T-cell (primary cell): ENCODE data around the gene MYOZ1. TPM values are rescaled to one million over a fixed set of nuclear protein-coding genes. Genes with fewer than 3 reads are reported as not detected.
"Not testable (repeated sequence)": the region's sequence is repeated elsewhere in the genome, so short reads cannot be mapped to it uniquely, and the experiment has no call there.

Experiments
- ATAC-seq, 4 experiments: fragments of 200-7000 bp in 3 of 4; fragments of 150-1000 bp in 1 of 4; cut with Tn5 transposase; replicated peaks in 1 of 4; 1 replicate in 3 of 4; 2 replicates in 1 of 4; pipeline ENCODE4 v1.10.0; 2021; ENCODE audit warnings: moderate library complexity in 3 of 4, mild to moderate bottlenecking in 2 of 4, moderate number of reproducible peaks in 1 of 4
- CTCF ChIA-PET, 2 donors: fragments of 300-600 bp; sonication (Branson Sonifier 250); formaldehyde crosslinking; loops; one replicate each; lab custom pipeline; 2022; ENCODE audit warnings: antibody characterized with exemption in 2 of 2; lab: Charles Lee
- POLR2A ChIA-PET, 2 donors: fragments of 300-600 bp; sonication (Branson Sonifier 250); formaldehyde crosslinking; loops; one replicate each; lab custom pipeline; 2022; ENCODE audit warnings: antibody characterized with exemption in 2 of 2; lab: Charles Lee
- DNase-seq, 35 experiments: peaks; one replicate each; pipeline versions ENCODE4 v3.0.0 to v3.0.0-alpha.2; 2013 to 2023
- H3K27ac ChIP-seq: one replicate; pipeline ENCODE4 v1.5.1; 2013; ENCODE audit warnings: low read length
- H3K27me3 ChIP-seq, 2 experiments: replicated peaks in 1 of 2; 1 replicate in 1 of 2; 2 replicates in 1 of 2; pipeline versions ENCODE4 v1.6.1 to v1.7.0; 2013; ENCODE audit warnings: low read length in 1 of 2, mixed read lengths in 1 of 2; ENCODE audit not compliant: control insufficient read depth in 2 of 2, insufficient read depth in 2 of 2; ENCODE audit errors: extremely low read depth in 1 of 2
- H3K36me3 ChIP-seq, 2 donors: 1 replicate in 1 of 2; 2 replicates in 1 of 2; pipeline versions ENCODE4 v1.6.1 to v1.7.0; 2013; ENCODE audit warnings: low read length in 1 of 2; ENCODE audit not compliant: control insufficient read depth in 2 of 2, insufficient read depth in 1 of 2; ENCODE audit errors: extremely low read depth in 1 of 2
- H3K4me1 ChIP-seq, 2 experiments: 1 replicate in 1 of 2; 2 replicates in 1 of 2; pipeline versions ENCODE4 v1.6.1 to v1.7.0; 2013; ENCODE audit warnings: low read length in 2 of 2, mixed read lengths in 1 of 2; ENCODE audit not compliant: insufficient read depth in 2 of 2, control insufficient read depth in 1 of 2; ENCODE audit errors: extremely low read depth in 1 of 2
- H3K4me3 ChIP-seq, 2 donors: 1 replicate in 1 of 2; 2 replicates in 1 of 2; pipeline versions ENCODE4 v1.5.1 to v1.7.0; 2013; ENCODE audit warnings: mild to moderate bottlenecking in 2 of 2, low read length in 1 of 2, moderate library complexity in 1 of 2; ENCODE audit not compliant: control insufficient read depth in 1 of 2; ENCODE audit errors: extremely low read depth in 1 of 2
- H3K9me3 ChIP-seq: 2 replicates; pipeline ENCODE4 v1.7.0; 2013
- H3K27ac Mint-ChIP-seq, 2 donors: one replicate each; pipeline ENCODE4 v1.8.0; 2020 to 2021; ENCODE audit warnings: mild to moderate bottlenecking in 2 of 2, mixed read lengths in 2 of 2
- H3K27me3 Mint-ChIP-seq, 2 donors: one replicate each; pipeline ENCODE4 v1.8.0; 2021 to 2022; ENCODE audit warnings: mixed read lengths in 2 of 2
- H3K36me3 Mint-ChIP-seq: one replicate; pipeline ENCODE4 v1.8.0; 2021; ENCODE audit warnings: mixed read lengths
- H3K4me1 Mint-ChIP-seq, 3 donors: one replicate each; pipeline ENCODE4 v1.8.0; 2020 to 2022; ENCODE audit warnings: mixed read lengths in 3 of 3, mild to moderate bottlenecking in 1 of 3
- H3K4me3 Mint-ChIP-seq, 3 donors: one replicate each; pipeline ENCODE4 v1.8.0; 2020 to 2022; ENCODE audit warnings: mild to moderate bottlenecking in 3 of 3, mixed read lengths in 3 of 3, moderate library complexity in 3 of 3
- H3K9me3 Mint-ChIP-seq, 3 donors: one replicate each; pipeline ENCODE4 v1.8.0; 2020 to 2022; ENCODE audit warnings: mixed read lengths in 3 of 3
- WGBS: methylation state at CpG from one replicate; pipeline ENCODE4 v1.1.5; 2013; ENCODE audit warnings: missing lambda C conversion rate; ENCODE audit not compliant: insufficient coverage; 5-methylcytosine and 5-hydroxymethylcytosine counted together
- total RNA-seq, 35 experiments: library from RNA in 6 of 35; stranded (reverse) in 6 of 35; fragments of 120-200 nt in 1 of 35; gene quantifications; one replicate each; pipeline versions ENCODE4 v1.2.1 to v1.2.4 and lab custom pipeline; 2013 to 2026

Gene MYOZ1
- total RNA-seq, 5 donors from 2014 or later (not counting 1 experiment from before 2014, with no cell fraction given) = not detected

GRCh38 chr10:73623056-73623455, 18.2 kb downstream of the MYOZ1 start:
- Mint-ChIP-seq H3K36me3 (no peaks in the 10 kb centered on the region), H3K4me1 (peaks cover 5 to 26% (median 20%) of the 10 kb centered on the region in 3 donors), H3K27ac (no peak overlapping the region), H3K9me3 (no peaks in the 10 kb centered on the region), H3K27me3 (no peaks in the 10 kb centered on the region), H3K4me3 (no peak overlapping the region)
- Histone ChIP-seq H3K4me1 (peaks cover 8 to 17% of the 10 kb centered on the region in 2 experiments), H3K9me3 (no peaks in the 10 kb centered on the region), H3K36me3 (no peaks in the 10 kb centered on the region), H3K4me3 (no peak overlapping the region), H3K27me3 (no peaks in the 10 kb centered on the region), H3K27ac (no peak overlapping the region)
- WGBS = no CpG with 5 or more reads among the region's 4 CpGs
- POLR2A ChIA-PET = no interaction called here
- CTCF ChIA-PET = interaction anchor here in 1 of 2 donors (1.1 kb wide), 1 partner anchor 21 kb away, joined by 4 read pairs; no protein-coding TSS in a partner anchor
- DNase-seq (no peak), ATAC-seq (no peak)

GRCh38 chr10:73620974-73621373, 20.3 kb downstream of the MYOZ1 start:
- not testable (repeated sequence) for ATAC-seq, H3K4me3 ChIP-seq

GRCh38 chr10:73617143-73617542, 24.1 kb downstream of the MYOZ1 start:
- H3K27me3 ChIP-seq, DNase-seq, CTCF ChIA-PET, H3K36me3 Mint-ChIP-seq, H3K27ac ChIP-seq, H3K4me1 ChIP-seq, H3K4me3 Mint-ChIP-seq, H3K4me3 ChIP-seq, H3K36me3 ChIP-seq, H3K4me1 Mint-ChIP-seq, H3K9me3 ChIP-seq, H3K9me3 Mint-ChIP-seq, ATAC-seq, H3K27me3 Mint-ChIP-seq, H3K27ac Mint-ChIP-seq, POLR2A ChIA-PET: not testable (repeated sequence)
- WGBS = 99% methylated on average over 7 of the region's 8 CpGs

More at GRCh38 chr10:73620974-73621373, 20.3 kb downstream of the MYOZ1 start:
- H3K27ac Mint-ChIP-seq, CTCF ChIA-PET, H3K4me1 ChIP-seq, H3K36me3 Mint-ChIP-seq, H3K9me3 Mint-ChIP-seq, DNase-seq, H3K4me3 Mint-ChIP-seq, H3K27ac ChIP-seq, H3K27me3 Mint-ChIP-seq, H3K9me3 ChIP-seq, H3K36me3 ChIP-seq, POLR2A ChIA-PET, H3K27me3 ChIP-seq: not testable (repeated sequence)
- peaks cover 0 to 12% (median 10%) of the 10 kb centered on the region in 3 donors for H3K4me1 Mint-ChIP-seq
- WGBS = 92% methylated on average over 5 of the region's 12 CpGs

GRCh38 chr10:73614720-73615119, 26.6 kb downstream of the MYOZ1 start:
- no peaks in the 10 kb centered on the region for H3K9me3 ChIP-seq
- DNase-seq (no peak), ATAC-seq (no peak)
- no peaks in the 10 kb centered on the region for H3K36me3 ChIP-seq
- ChIA-PET POLR2A (no interaction called here), CTCF (interaction anchor here in 1 of 2 donors (0.6 kb wide), 1 partner anchor 11 kb away, joined by 3 read pairs; no protein-coding TSS in a partner anchor)
- no peaks in the 10 kb centered on the region for H3K4me1 ChIP-seq
- WGBS = 85% methylated on average over 2 of the region's 3 CpGs
- no peaks in the 10 kb centered on the region for H3K27me3 ChIP-seq
- Mint-ChIP-seq H3K9me3 (no peaks in the 10 kb centered on the region), H3K27ac (no peak overlapping the region), H3K4me3 (no peak overlapping the region), H3K4me1 (no peaks in the 10 kb centered on the region), H3K27me3 (no peaks in the 10 kb centered on the region), H3K36me3 (no peaks in the 10 kb centered on the region)
- H3K4me3 ChIP-seq = no peak overlapping the region
- no peak overlapping the region for H3K27ac ChIP-seq

GRCh38 chr10:73609116-73609515, 32.2 kb downstream of the MYOZ1 start:
- Mint-ChIP-seq H3K4me1 (no peaks in the 10 kb centered on the region), H3K9me3 (no peaks in the 10 kb centered on the region), H3K4me3 (no peak overlapping the region), H3K27ac (no peak overlapping the region), H3K27me3 (no peaks in the 10 kb centered on the region), H3K36me3 (peaks cover 4% of the 10 kb centered on the region)
- no peak for ATAC-seq
- 100% methylated on average over 1 of the region's 4 CpGs for WGBS
- Histone ChIP-seq H3K4me3 (no peak overlapping the region), H3K36me3 (no peaks in the 10 kb centered on the region), H3K9me3 (no peaks in the 10 kb centered on the region), H3K27me3 (no peaks in the 10 kb centered on the region), H3K4me1 (no peaks in the 10 kb centered on the region), H3K27ac (no peak overlapping the region)
- POLR2A ChIA-PET = interaction anchor here in 1 of 2 donors (0.7 kb wide), 1 partner anchor 13 kb away, joined by 11 read pairs; no protein-coding TSS in a partner anchor
- CTCF ChIA-PET = interaction anchor here (0.6 to 0.7 kb wide), 2 partner anchors 16 to 21 kb away, joined by 4 to 5 read pairs; no protein-coding TSS in a partner anchor
- DNase-seq = no peak

GRCh38 chr10:73601486-73601921, 39.8 kb downstream of the MYOZ1 start:
- Mint-ChIP-seq H3K4me1 (no peaks in the 10 kb centered on the region), H3K9me3 (no peaks in the 10 kb centered on the region), H3K27me3 (no peaks in the 10 kb centered on the region), H3K4me3 (no peak overlapping the region), H3K27ac (no peak overlapping the region), H3K36me3 (peaks cover 7% of the 10 kb centered on the region)
- no peak for ATAC-seq
- POLR2A ChIA-PET = interaction anchor here (0.7 to 1.0 kb wide), 2 partner anchors 11 to 20 kb away, joined by 3 to 6 read pairs; partner anchors contain the start of gene USP54 (in 1 of the 2)
- no peaks in the 10 kb centered on the region for H3K36me3 ChIP-seq
- no peak overlapping the region for H3K4me3 ChIP-seq
- WGBS = 70% methylated on average over 1 of the region's 3 CpGs
- H3K9me3 ChIP-seq = no peaks in the 10 kb centered on the region
- no peak for DNase-seq
- no peak overlapping the region for H3K27ac ChIP-seq
- H3K4me1 ChIP-seq = no peaks in the 10 kb centered on the region
- CTCF ChIA-PET = interaction anchor here in 1 of 2 donors (0.8 kb wide), 1 partner anchor 40 kb away, joined by 3 read pairs; the partner anchor contains the start of gene MYOZ1
- H3K27me3 ChIP-seq = no peaks in the 10 kb centered on the region
